COR-L47 (cell line): ENCODE measurements around the gene C5orf58.

ENCODE experiments used
- DNase-seq: peaks from one replicate; lab custom pipeline; 2025; lab: John Stamatoyannopoulos, UW

C5orf58 gene

GRCh38 chr5:170256571-170256970 is 23.8 kb downstream of the C5orf58 start:
- no peak for DNase-seq

- no peak for DNase-seq
Measured at GRCh38 chr5:170257370-170257769, 24.6 kb downstream of the C5orf58 start.

DNA sequence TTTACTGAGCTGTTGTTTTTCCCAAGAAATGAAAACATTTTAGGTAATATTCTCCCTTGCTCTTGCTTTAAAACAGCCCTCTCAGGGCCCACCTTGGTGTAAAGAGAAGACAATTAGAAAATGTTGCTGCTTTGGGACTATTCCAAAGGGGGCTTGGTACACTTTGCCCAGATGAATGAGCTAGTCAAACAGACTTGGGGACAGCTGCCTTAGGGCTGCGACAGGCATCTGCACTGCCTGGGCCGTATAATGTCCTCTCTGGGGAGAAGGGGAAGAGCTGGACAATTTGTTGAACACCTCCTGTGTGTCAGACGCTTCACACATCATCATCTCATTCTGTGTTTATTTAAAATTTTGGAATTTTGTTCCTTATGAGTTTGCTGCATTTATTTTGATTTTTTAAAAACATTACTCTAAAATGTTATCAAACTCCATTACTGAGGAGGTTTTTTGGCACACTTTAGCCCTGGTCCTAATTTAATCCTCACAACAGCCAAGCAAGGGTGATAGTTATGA is 28.8 kb downstream of the C5orf58 start:
- DNase-seq, result no peak

DNA sequence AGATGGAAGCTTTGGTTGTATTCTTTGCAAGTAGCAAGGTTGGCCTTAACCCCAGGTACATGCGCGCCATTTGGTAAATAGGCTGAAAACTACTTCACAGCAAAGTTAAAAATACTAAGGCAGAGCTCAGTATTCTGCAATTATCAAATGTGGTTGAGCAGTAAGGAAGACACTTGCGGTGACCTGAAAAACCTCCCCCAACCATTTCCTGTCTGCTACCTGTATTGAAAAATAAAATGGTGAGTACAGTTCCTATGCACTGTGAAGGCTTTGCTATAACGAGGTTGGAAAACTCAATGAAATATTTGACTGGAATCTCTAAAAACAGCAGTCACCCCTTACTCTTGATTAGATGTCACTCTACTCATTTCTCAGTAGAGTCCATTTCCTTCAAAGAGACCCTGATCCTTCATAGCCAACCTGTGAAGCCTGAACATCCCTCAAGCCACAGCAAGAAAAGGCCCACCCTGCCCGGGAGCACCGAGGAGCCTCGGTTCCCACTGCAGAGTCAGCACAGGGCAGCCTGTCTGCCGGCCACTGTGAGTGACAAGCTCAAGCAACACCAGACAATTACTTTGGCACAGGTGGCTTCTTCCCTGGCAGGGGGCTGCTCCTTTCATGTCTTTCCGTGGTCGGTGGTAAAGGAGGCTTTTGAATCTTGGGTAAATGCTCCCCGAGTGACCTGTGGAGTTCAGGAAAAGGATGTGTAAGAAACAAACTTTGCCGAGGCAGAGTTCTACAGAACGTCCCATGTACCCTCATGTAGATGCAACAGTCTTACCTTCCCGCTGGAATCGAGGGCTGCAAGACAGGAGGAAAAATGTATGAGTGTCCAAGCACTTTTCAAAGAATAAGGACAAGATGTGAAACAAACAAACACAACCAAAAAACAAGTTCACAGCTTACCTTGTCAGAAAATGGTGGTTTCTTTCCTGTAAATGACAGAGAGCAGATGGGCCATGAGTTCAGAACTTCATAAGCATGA is 29.6 kb downstream of the C5orf58 start:
- no peak for DNase-seq

DNA sequence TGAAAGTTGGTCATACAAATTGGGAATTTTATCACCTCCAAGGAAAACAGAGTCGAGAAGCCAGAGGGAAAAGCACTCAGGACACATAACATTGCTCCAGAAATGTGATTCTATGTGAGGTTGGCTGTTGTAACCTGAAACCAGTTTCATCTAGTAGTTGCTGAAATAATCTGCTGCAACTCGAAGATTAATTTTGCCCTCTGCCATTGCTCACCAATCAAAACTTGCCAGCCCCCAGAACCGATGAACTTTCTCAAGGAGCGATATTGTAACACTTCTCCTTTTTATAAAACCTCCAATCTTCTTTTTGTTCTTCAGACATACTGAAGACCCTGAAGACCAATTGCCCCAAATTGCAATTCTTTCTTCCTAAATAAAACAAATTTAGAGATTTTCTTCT is 31.1 kb downstream of the C5orf58 start:
- no peak for DNase-seq

DNA sequence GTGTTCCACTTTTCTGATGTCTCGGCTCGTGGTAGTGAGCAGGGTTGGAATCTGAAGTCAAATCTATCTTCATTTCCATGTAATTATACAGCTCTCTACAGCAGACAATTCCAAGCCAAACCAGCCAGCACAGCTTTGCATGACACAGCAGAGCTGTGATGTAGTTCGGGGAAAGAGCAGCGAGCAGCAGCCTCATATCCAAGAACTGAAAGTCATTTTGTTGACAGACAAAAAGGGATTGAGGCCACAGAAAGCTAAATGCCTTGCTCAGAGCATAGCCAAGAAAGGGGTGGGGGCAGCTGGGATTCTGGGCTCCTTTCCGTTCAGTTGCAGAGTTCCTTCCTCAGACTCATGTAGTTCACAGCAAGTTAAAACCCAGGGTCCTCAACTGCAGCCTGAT is 32.7 kb downstream of the C5orf58 start:
- no peak for DNase-seq

GRCh38 chr5:170266570-170267381 is 34.0 kb downstream of the C5orf58 start:
- DNase-seq, result no peak

DNA sequence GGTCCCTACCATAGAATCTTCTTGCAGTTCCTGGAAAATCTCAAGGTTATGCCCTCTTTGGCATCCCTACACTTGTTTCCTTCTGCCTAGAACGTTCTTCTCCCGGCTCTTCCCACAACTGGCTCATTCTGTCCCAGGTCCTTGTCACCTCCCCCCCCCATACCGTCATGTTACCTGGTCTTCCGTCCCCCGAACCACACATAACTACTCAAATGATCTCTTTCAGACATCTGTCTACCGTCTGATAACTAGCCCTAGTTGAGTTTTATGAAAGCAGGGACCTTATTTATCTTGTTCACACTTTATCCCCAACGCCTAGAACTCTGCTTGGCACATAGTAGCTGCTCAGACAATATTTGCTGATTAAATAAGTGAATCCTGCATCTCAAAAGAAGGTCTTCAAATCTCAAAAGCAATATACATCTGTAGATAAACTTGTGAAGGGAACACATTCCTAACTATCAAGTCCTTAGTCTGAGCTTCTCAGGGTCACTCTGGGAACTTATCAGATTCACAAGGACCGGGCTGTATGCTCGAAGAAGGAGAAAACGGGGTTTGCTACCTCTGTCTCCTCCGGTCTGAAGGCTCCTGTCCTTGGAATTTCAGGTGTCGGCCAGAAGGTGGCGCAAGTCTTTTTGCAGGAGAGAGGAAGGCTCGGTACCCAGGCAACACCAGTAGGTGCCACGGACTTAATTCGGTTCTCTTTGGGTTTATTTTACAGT is 34.8 kb downstream of the C5orf58 start:
- DNase-seq, result peak; percentile 46

GRCh38 chr5:170268153-170268689 is 35.4 kb downstream of the C5orf58 start:
- no peak for DNase-seq

DNA sequence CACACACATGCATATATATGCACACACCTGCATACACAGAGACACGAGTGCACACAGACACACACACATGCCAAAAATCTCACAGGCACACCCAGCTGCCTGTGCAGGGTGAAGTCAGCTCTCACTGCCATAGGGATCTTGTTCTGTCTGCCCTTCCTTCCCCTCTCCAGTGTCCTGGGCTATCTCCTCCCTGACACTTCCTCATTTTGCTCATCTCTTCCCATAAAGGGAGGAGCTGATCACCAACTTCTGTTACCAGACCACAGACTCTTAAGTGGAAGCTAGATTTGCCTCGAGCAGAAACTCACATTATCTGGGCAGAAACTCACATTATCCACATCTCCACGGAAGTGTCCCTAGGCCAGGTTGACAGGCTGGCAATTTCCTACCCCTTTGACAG is 36.1 kb downstream of the C5orf58 start:
- DNase-seq, result no peak

GRCh38 chr5:170269579-170269978 is 36.8 kb downstream of the C5orf58 start:
- no peak for DNase-seq

DNA sequence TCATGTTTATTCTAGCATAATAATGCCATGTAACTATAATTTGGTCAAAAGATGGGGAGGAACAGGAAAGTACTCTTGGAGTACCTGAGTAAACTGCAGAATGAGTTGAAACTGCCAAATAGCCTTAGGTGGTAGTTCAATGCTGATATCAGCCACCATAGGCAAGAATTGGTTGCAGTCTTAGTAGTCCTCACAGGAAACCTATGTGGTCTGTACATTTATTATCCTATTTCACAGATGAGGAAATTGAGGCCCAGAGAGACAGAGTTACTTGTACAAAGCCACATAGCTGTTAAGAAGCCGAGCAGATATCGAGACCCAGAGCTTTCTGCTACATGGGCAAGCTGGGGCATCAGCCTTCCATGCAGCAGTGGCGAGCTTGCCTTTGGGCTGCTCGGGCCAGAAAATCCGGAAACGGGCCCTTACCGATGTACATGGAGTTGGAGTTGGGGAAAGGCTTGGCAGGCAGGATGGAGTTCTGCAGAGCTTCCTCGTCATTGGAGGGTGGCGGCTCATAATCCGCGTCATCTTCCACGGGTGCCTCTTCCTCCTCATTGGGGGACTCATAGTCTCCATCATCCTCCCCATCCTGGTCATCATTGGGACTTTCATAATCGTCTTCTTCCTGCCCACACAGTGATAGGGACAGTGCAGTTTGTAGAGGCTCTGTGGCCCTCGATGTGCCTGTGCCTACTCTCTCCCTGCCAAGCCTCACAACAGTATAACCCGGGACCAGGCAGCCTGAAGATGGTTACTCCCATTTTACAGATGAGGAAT is 37.7 kb downstream of the C5orf58 start:
- DNase-seq, result no peak

DNA sequence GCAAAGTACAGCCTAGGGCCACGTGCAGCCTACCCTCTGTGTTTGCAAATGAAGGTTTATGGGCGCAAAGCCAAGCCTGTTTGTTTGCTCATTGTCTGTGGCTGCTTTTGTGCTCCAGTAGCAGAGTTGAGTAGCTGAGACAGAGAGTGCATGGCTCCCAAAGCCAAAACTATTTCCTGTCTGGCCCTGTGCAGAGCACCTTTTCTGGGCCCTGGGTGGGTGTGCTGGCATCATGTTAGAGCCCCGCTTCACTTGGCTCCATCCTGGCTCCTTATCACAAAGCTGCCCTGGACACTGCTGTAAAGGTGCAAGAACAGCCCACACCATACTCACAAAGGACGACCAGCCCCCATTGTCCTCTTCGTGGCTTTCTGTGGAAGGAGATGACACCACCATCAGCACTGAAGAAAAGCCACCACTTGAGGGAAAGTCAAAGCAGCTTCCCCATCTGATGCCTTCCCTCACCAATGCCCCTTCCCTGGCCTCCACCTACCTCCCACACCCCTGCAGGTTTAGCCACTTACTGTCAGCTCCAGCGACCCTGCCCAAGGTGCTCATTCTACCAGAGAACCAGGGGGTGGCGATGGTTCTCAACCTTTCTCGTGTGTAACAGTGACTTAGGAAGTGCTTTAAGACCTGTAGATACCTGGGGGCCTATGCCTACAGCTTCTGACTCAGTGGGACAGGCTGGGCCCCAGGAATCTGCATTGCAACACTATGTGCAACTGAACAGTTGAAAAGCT is 41.4 kb downstream of the C5orf58 start:
- DNase-seq, result peak; percentile 86

DNA sequence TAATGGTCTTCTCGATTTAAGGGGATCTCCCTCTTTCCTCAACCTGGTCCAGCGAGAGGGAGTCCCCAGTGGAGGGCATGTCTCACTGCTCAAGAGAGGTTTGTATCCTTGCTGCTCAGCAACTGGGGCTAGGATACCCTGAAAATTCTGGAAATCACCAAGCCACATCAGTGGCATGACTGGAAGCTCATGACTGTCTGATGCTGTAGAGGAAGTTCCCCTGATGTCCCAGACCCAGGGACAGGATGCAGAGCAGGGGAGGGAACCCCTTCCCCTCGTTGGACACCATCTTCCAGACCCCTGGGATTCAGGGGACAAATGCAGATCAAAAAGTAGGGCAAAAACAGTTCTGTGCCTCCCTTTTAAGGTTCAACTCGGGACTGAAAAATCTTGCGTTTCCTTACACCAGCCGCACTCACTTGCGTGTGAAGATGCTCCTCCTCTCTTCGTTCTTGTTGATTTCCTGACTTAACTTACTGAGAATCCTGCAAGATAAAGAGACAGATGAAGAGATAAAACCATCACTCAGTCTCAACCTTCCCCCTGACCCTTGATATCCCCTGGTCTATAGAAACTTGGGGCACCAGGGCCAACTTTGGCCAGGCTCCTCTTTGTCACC is 42.7 kb downstream of the C5orf58 start:
- no peak for DNase-seq

DNA sequence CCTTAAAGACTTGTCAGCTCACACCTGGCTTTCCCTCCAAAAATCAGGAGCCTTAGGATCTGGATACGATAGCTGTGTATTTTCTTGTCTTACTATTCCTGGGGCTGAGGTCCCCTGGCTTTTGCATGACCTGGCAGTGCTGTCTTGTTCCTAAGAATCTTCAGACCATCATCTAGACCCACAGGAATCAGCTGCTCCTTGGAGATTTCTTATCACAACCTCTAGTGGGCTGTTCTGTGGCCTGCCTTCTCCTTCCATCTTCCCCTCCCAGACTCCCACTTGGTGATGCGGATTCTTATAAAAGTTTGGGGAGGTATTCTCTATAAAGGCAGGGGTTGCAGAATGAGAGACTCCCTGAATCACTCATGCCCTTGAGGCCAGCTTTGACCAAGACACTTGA is 43.4 kb downstream of the C5orf58 start:
- no peak for DNase-seq

DNA sequence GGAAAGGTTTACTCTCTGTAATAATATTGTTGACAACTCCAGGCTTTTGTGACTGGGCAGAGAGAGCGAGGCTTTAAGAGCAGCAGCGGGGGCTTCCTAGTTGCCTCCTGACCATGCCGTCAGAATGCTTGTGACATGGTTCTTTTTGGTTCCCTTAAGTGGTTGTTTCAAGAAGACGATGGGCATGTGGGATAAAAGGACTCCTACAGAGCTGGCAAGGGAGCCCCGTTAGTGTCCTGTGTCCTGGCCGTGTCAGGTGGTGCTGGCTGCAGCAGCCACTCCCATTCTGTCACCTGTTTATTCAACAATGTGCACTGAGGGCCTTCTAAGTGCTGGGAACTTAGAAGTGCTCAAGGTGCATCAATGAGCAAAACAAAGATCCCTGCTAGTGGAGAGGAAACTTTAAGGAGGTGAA is 45.1 kb downstream of the C5orf58 start:
- DNase-seq, result no peak

DNA sequence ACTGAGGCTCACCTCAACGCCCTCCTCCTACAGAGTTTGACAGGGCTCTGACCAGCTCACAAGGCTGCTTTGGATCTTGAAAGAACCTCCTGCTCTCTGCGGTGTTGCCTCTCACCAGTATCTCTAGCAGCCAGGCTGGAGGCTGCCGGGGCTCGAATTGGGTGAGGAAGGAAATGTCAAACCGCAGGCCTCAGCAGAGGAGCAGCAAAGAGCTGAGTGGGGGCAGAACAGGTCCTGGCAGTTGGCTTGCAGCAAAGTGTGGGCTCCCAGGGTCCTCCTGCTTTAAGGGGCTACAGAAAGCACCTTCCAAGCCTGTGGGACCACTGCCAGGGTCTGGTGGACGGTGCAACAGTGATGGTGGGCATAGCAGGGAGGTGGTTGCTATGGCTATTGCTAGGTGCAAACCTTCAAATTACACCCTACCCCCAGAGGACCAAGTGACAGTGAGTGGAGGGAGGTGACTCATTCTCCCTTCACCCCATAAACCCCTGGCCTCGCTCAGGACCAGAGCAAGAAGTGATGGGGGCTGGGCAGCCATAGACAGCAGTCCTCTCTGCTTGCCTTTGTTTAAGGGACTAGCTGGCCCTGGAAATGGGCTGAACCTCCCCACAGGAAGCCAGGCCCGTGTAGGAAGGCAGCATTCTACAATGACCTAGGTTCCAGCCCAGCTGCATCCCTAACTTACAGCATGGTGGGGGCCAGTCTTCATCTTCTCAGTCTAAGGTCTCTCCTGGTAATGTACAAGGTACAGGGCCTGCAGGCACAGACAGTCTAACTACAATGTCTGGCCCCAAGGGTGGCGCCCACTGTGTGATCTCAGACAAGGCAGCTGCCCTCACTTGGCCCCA is 46.0 kb downstream of the C5orf58 start:
- DNase-seq, result no peak

DNA sequence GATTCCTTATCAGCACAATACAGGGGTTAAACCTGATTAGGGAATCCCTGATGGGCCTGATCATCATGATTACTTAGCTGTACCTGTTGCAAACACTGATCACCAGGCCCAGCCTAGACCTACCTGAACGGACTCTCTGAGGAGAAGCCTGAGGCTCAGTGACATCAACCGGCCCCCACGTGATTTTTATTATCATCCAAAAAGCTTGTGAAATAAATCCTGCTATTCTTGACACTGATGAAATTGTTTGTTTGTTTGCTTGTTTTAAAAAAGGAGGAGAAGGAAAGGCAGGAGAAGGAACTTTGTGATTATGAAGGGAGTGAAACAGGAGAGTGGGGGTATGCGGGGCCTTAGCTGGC is 46.7 kb downstream of the C5orf58 start:
- DNase-seq, result no peak

DNA sequence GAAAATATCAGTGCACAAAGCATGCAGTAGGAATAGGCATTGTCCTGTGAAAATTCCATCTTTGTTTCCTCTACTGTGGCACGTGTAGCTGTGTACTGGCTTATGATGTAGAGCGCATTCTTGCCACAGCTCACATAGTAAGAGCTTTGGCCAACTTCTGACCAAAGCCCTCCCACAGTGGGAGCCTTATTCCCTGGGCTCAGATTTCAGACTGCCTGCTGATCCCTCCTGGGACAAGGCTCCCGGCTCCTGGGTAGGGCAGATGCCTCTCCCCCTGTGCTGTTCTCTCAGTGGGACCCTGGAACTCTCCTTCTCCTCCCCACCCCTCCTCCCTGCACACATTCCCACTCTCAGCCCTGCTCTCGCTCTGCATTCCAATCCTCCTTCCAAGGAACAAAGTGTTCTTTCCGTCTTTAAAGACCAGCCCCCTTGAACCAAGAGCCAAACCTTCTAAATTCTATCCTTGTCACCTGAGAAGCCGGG is 47.3 kb downstream of the C5orf58 start:
- DNase-seq, result no peak
